ENCODE data around the gene DHRS1. TPM values are rescaled to one million over a fixed set of nuclear protein-coding genes. Genes with fewer than 3 reads are reported as not detected.

DHRS1 gene
- total and polyA plus RNA-seq, 2 donors from 2014 or later: 32.7 to 56.7 TPM

DNA sequence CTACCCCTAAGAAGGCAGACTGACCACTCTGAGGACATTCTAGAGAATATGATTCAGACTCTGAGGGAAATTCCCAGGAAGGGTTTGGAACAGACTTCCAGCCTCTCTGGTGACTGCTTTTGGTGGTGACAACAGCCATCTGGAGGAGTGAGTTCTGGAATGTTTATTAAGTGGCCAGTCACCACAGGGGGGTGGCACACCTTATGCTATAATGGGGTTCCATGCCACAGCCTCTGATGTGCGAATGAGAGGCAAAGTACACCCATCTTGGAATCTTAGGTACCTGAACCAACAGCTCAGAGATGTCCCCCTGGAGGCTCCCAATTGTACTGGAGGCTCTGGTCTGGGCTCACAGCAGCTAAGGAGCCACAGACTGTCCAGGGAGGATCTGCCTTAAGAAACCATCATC lies 47.7 kb downstream of the DHRS1 start:
- FAIRE-seq: no peak

GRCh38 chr14:24250354-24250753 lies 49.2 kb downstream of the DHRS1 start:
- no peak for FAIRE-seq
- no peaks in the 10 kb centered on the region for H3K27me3 ChIP-seq (ENCODE audit: control insufficient read depth, insufficient read depth, low read length)
- H3K4me3 ChIP-seq (ENCODE audit: low read length in 3 of 3): no peak overlapping the region
- DNase-seq: no peak
- H3K9ac ChIP-seq (ENCODE audit: low read length in 3 of 3): no peak overlapping the region
- intact Hi-C loops (cut with DNase I): loop anchor here (10.0 kb wide), 1 partner anchor 54 kb away; the partner anchor contains the start of gene CIDEB
- no peaks in the 10 kb centered on the region for H3K9me3 ChIP-seq (ENCODE audit: control insufficient read depth in 2 of 3, insufficient read depth in 1 of 3, low read length in 3 of 3)
- peaks cover 0 to 7% (median 2%) of the 10 kb centered on the region in 3 donors for H3K36me3 ChIP-seq (ENCODE audit: control insufficient read depth in 2 of 3, insufficient read depth in 3 of 3, low read length in 3 of 3)
- no peak for TF ChIP-seq CTCF (IDR thresholded peaks at IDR 0.05; ENCODE audit: borderline replicate concordance, extremely low read depth, insufficient read depth)
- no peak overlapping the region for H3K27ac ChIP-seq (ENCODE audit: low read depth in 2 of 2, low read length in 2 of 2)
- H3K4me1 ChIP-seq (ENCODE audit: control insufficient read depth in 2 of 3, insufficient read depth in 2 of 3, low read depth in 1 of 3, low read length in 3 of 3): no peaks in the 10 kb centered on the region

More for the DNA sequence above, 47.7 kb downstream of the DHRS1 start:
- no peaks in the 10 kb centered on the region for H3K4me1 ChIP-seq (ENCODE audit: control insufficient read depth in 2 of 3, insufficient read depth in 2 of 3, low read depth in 1 of 3, low read length in 3 of 3)
- TF ChIP-seq CTCF (IDR thresholded peaks at IDR 0.05; ENCODE audit: borderline replicate concordance, extremely low read depth, insufficient read depth): no peak
- H3K9me3 ChIP-seq (ENCODE audit: control insufficient read depth in 2 of 3, insufficient read depth in 1 of 3, low read length in 3 of 3): no peaks in the 10 kb centered on the region
- no peak overlapping the region for H3K9ac ChIP-seq (ENCODE audit: low read length in 3 of 3)
- H3K27ac ChIP-seq (ENCODE audit: low read depth in 2 of 2, low read length in 2 of 2): no peak overlapping the region
- intact Hi-C loops (cut with DNase I): loop anchor here (10.0 kb wide), 1 partner anchor 53 kb away; the partner anchor contains the start of gene CIDEB
- H3K36me3 ChIP-seq (ENCODE audit: control insufficient read depth in 2 of 3, insufficient read depth in 3 of 3, low read length in 3 of 3): peaks cover 0 to 7% (median 2%) of the 10 kb centered on the region in 3 donors
- no peaks in the 10 kb centered on the region for H3K27me3 ChIP-seq (ENCODE audit: control insufficient read depth, insufficient read depth, low read length)
- H3K4me3 ChIP-seq (ENCODE audit: low read length in 3 of 3): no peak overlapping the region
- DNase-seq: no peak

GRCh38 chr14:24249230-24250021 lies 50.2 kb downstream of the DHRS1 start:
- Histone ChIP-seq H3K9ac (ENCODE audit: low read length in 3 of 3) (no peak overlapping the region), H3K27ac (ENCODE audit: low read depth in 2 of 2, low read length in 2 of 2) (no peak overlapping the region), H3K36me3 (ENCODE audit: control insufficient read depth in 2 of 3, insufficient read depth in 3 of 3, low read length in 3 of 3) (no peaks in the 10 kb centered on the region), H3K4me1 (ENCODE audit: control insufficient read depth in 2 of 3, insufficient read depth in 2 of 3, low read depth in 1 of 3, low read length in 3 of 3) (no peaks in the 10 kb centered on the region), H3K4me3 (ENCODE audit: low read length in 3 of 3) (no peak overlapping the region), H3K27me3 (ENCODE audit: control insufficient read depth, insufficient read depth, low read length) (no peaks in the 10 kb centered on the region), H3K9me3 (ENCODE audit: control insufficient read depth in 2 of 3, insufficient read depth in 1 of 3, low read length in 3 of 3) (no peaks in the 10 kb centered on the region)
- DNase-seq (no peak), FAIRE-seq (no peak)
- TF ChIP-seq CTCF (IDR thresholded peaks at IDR 0.05; ENCODE audit: borderline replicate concordance, extremely low read depth, insufficient read depth): no peak
- intact Hi-C loops (cut with DNase I): loop anchor here (10.0 kb wide), 1 partner anchor 55 kb away; the partner anchor contains the start of gene CIDEB

All from kidney (tissue), 14 donors.